ENCODE data around the gene PKP4.

GRCh38 chr2:158589303-158589702, 132.6 kb downstream of the PKP4 start:
- TF ChIP-seq CREB1 (IDR thresholded peaks at IDR 0.05): no peak
- TF ChIP-seq CREB1 (CRISPR knock-in tag; IDR thresholded peaks at IDR 0.05): no peak
- TF ChIP-seq CTCF (IDR thresholded peaks at IDR 0.05 in 2 of 3, conservative IDR thresholded peaks at IDR 0.05 in 1 of 3; ENCODE audit: insufficient read depth in 2 of 3, low read depth in 1 of 3, low read length in 3 of 3): no peak
- no peak for TF ChIP-seq SNAPC5 (CRISPR knock-in tag; IDR thresholded peaks at IDR 0.05)
- no peak for TF ChIP-seq ZNF512 (tag; IDR thresholded peaks at IDR 0.05)
- no peak for TF ChIP-seq ZNF282 (CRISPR knock-in tag; IDR thresholded peaks at IDR 0.05)
- TF ChIP-seq USF1 (CRISPR knock-in tag; IDR thresholded peaks at IDR 0.05): no peak
- TF ChIP-seq ZBTB17 (CRISPR knock-in tag; IDR thresholded peaks at IDR 0.05): no peak
- TF ChIP-seq RCOR1 (IDR thresholded peaks at IDR 0.05; ENCODE audit: borderline replicate concordance in 1 of 2, low read depth in 2 of 2, low read length in 2 of 2): no peak
- TF ChIP-seq RBM34 (IDR thresholded peaks at IDR 0.05; ENCODE audit: borderline replicate concordance, insufficient read depth, low read length): no peak
